Measurements from ENCODE around the gene TENM3.

- TF ChIP-seq CTCF (IDR thresholded peaks at IDR 0.05; ENCODE audit: low read depth, low read length) = no peak
- no peak for TF ChIP-seq EZH2phosphoT487 (IDR thresholded peaks at IDR 0.05; ENCODE audit: low read depth)
These were observed 401.5 kb downstream of the TENM3 start for GRCh38 chr4:182644683-182645050.
